ENCODE data around the gene HRG.

DNA sequence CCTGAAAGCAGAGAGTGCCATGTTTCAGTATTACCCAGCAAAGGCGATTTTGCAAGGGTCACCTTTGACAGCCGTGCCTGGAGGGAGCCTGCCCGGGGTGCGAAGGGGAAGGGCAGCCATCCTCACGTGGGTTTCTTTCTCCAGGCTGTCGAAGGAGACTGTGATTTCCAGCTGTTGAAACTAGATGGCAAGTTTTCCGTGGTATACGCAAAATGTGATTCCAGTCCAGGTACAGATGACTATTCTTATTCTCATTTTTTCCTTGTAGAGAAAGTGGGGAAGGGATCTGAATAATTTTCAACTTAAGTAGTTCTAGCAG is 49.6 kb upstream of the HRG start:
- TF ChIP-seq EZH2 (IDR thresholded peaks at IDR 0.05; ENCODE audit: insufficient read depth, poor library complexity, severe bottlenecking) (no peak), EZH2phosphoT487 (IDR thresholded peaks at IDR 0.05; ENCODE audit: insufficient read depth, low read depth) (no peak)

All from GM23248 (cell line).